ENCODE data around the gene EEA1. TPM values are rescaled to one million over a fixed set of nuclear protein-coding genes. Genes with fewer than 3 reads are reported as not detected.

EEA1 gene
- total and polyA plus RNA-seq, 8 donors: 1.8 to 15.3 (median 8.0) TPM

GRCh38 chr12:92938638-92939037, 9.5 kb upstream of the EEA1 start:
- Histone ChIP-seq H3K9me3 (no peaks in the 10 kb centered on the region), H3K4me1 (no peaks in the 10 kb centered on the region), H3K36me3 (no peaks in the 10 kb centered on the region), H3K4me3 (no peak overlapping the region), H3K27ac (no peak overlapping the region), H3K27me3 (no peaks in the 10 kb centered on the region)
- 77 to 82% methylated on average over 4 of the region's 4 CpGs for WGBS, 2 donors
- DNase-seq (no peak), FAIRE-seq (no peak), ATAC-seq (no peak)
- no peak for TF ChIP-seq CTCF (IDR thresholded peaks at IDR 0.05)
- intact Hi-C loops (cut with DNase I): no loop called here

- ATAC-seq: no peak
- intact Hi-C loops (cut with DNase I): no loop called here
- 85 to 90% methylated on average over 3 of the region's 3 CpGs for WGBS, 2 donors
- DNase-seq: no peak
- Histone ChIP-seq H3K27me3 (no peaks in the 10 kb centered on the region), H3K9me3 (no peaks in the 10 kb centered on the region), H3K4me3 (no peak overlapping the region), H3K27ac (no peak overlapping the region), H3K4me1 (no peaks in the 10 kb centered on the region), H3K36me3 (no peaks in the 10 kb centered on the region)
- TF ChIP-seq CTCF (IDR thresholded peaks at IDR 0.05): no peak
- no peak for FAIRE-seq
These were observed 8.9 kb upstream of the EEA1 start for GRCh38 chr12:92938018-92938417.

- ATAC-seq (no peak), DNase-seq (no peak), FAIRE-seq (no peak)
- 81 to 83% methylated on average over 3 of the region's 3 CpGs for WGBS, 2 donors
- no peaks in the 10 kb centered on the region for H3K9me3 ChIP-seq
- H3K4me1 ChIP-seq: peaks cover 0 to 5% (median 0%) of the 10 kb centered on the region in 3 donors
- TF ChIP-seq CTCF (IDR thresholded peaks at IDR 0.05): no peak
- no peaks in the 10 kb centered on the region for H3K27me3 ChIP-seq
- no peak overlapping the region for H3K4me3 ChIP-seq
- H3K27ac ChIP-seq: no peak overlapping the region
- no peaks in the 10 kb centered on the region for H3K36me3 ChIP-seq
- intact Hi-C loops (cut with DNase I): no loop called here
These were observed 4.5 kb upstream of the EEA1 start for GRCh38 chr12:92933606-92934005.

GRCh38 chr12:92930421-92930820, 1.3 kb upstream of the EEA1 start:
- Histone ChIP-seq H3K9me3 (no peaks in the 10 kb centered on the region), H3K4me3 (peak overlapping the region in 2 of 4 donors; percentile 48 to 80), H3K36me3 (no peaks in the 10 kb centered on the region), H3K4me1 (peaks cover 5 to 22% (median 14%) of the 10 kb centered on the region in 3 donors), H3K27ac (peak overlapping the region; percentile 97 to 100 (median 98)), H3K27me3 (no peaks in the 10 kb centered on the region)
- WGBS, 2 donors: 30 to 33% methylated on average over 3 of the region's 3 CpGs
- DNase-seq (no peak), FAIRE-seq (no peak), ATAC-seq (no peak)
- no peak for TF ChIP-seq CTCF (IDR thresholded peaks at IDR 0.05)
- intact Hi-C loops (cut with DNase I): no loop called here

- Histone ChIP-seq H3K36me3 (no peaks in the 10 kb centered on the region), H3K27ac (peak overlapping the region; percentile 97 to 100 (median 98)), H3K4me1 (peaks cover 5 to 22% (median 14%) of the 10 kb centered on the region in 3 donors), H3K27me3 (no peaks in the 10 kb centered on the region), H3K9me3 (no peaks in the 10 kb centered on the region), H3K4me3 (peak overlapping the region; percentile 48 to 88 (median 79))
- FAIRE-seq (no peak), DNase-seq (no peak), ATAC-seq (no peak)
- intact Hi-C loops (cut with DNase I): no loop called here
- WGBS, 2 donors: 1 to 3% methylated on average over 9 of the region's 9 CpGs
- TF ChIP-seq CTCF (IDR thresholded peaks at IDR 0.05): no peak
These were observed 888 bp upstream of the EEA1 start for GRCh38 chr12:92929983-92930382.
